Endothelial cell of umbilical vein (primary cell): ENCODE data around the gene DHX30. TPM values are rescaled to one million over a fixed set of nuclear protein-coding genes. Genes with fewer than 3 reads are reported as not detected.

Experiments used
- BruUV-seq: library from RNA; stranded (reverse); fragments of 400-500 nt; replicated peaks from 2 replicates; lab custom pipeline; 2021; lab: Mats Ljungman, UMichigan
- CTCF ChIA-PET: fragments of 300-600, 350-600 bp; sonication (Branson Sonifier 250); formaldehyde crosslinking; loops from one replicate; lab custom pipeline; 2021; ENCODE audit warnings: antibody characterized with exemption, inconsistent platforms; lab: Charles Lee
- POLR2A ChIA-PET: fragments of 300-600, 350-600 bp; sonication (Branson Sonifier 250); formaldehyde crosslinking; loops from one replicate; lab custom pipeline; 2021; ENCODE audit warnings: antibody characterized with exemption, inconsistent platforms; lab: Charles Lee
- DNase-seq: peaks from one replicate; pipeline ENCODE4 v3.0.0-alpha.2; 2011; ENCODE audit warnings: low read depth, low spot score
- FAIRE-seq: peaks from 2 replicates; lab custom pipeline; 2011; peaks lifted over from hg19 to GRCh38; lab: Jason Lieb, UNC
- H2AFZ ChIP-seq: 2 replicates; pipeline ENCODE4 v1.6.0; 2012; ENCODE audit warnings: low read depth, low read length, control low read depth, inconsistent platforms
- H3K27ac ChIP-seq: 2 replicates; pipeline ENCODE4 v1.5.1; 2011; ENCODE audit warnings: low read depth, mild to moderate bottlenecking, control low read depth, low read length, moderate library complexity; ENCODE audit not compliant: insufficient read depth
- H3K27me3 ChIP-seq, 2 experiments: 2 replicates each; pipeline versions ENCODE4 v1.6.0 to v1.6.1; 2011; ENCODE audit warnings: low read length in 2 of 2, mixed read lengths in 1 of 2; ENCODE audit not compliant: control insufficient read depth in 2 of 2, insufficient read depth in 2 of 2
- H3K36me3 ChIP-seq, 2 experiments: 2 replicates in 1 of 2; 3 replicates in 1 of 2; pipeline ENCODE4 v1.5.1; 2011; ENCODE audit warnings: low read length in 2 of 2, mild to moderate bottlenecking in 1 of 2, moderate library complexity in 1 of 2; ENCODE audit not compliant: control insufficient read depth in 2 of 2, insufficient read depth in 2 of 2; ENCODE audit errors: extremely low read depth in 1 of 2
- H3K4me1 ChIP-seq: 3 replicates; pipeline ENCODE4 v1.5.1; 2011; ENCODE audit warnings: mild to moderate bottlenecking, low read length; ENCODE audit not compliant: control insufficient read depth, insufficient read depth; ENCODE audit errors: extremely low read depth
- H3K4me2 ChIP-seq: 2 replicates; pipeline ENCODE4 v1.6.1; 2011; ENCODE audit warnings: low read length, control low read depth, mixed read lengths; ENCODE audit not compliant: insufficient read depth
- H3K4me3 ChIP-seq, 3 experiments: fragments of 200-600 bp in 1 of 3; sonication (generic), shearing (Covaris generic) in 1 of 3; replicated peaks in 1 of 3; 2 replicates each; pipeline ENCODE4 v1.5.1; 2011 to 2016; ENCODE audit warnings: control low read depth in 3 of 3, low read length in 3 of 3, mild to moderate bottlenecking in 2 of 3, inconsistent platforms in 1 of 3, low read depth in 1 of 3, moderate library complexity in 1 of 3; ENCODE audit not compliant: insufficient read depth in 1 of 3
- H3K79me2 ChIP-seq: 2 replicates; pipeline ENCODE4 v1.6.0; 2012; ENCODE audit warnings: low read length, inconsistent platforms; ENCODE audit not compliant: control insufficient read depth, insufficient read depth
- H3K9ac ChIP-seq: replicated peaks from 2 replicates; pipeline ENCODE3; 2011; ENCODE audit warnings: low read length, control low read depth; ENCODE audit not compliant: insufficient read depth; ENCODE audit errors: extremely low read depth
- H3K9me1 ChIP-seq: replicated peaks from 3 replicates; pipeline ENCODE4 v1.6.0; 2011; ENCODE audit warnings: mild to moderate bottlenecking, low read length; ENCODE audit not compliant: control insufficient read depth, insufficient read depth; ENCODE audit errors: extremely low read depth
- H3K9me3 ChIP-seq: replicated peaks from 2 replicates; pipeline ENCODE4 v1.5.1; 2012; ENCODE audit warnings: low read length, inconsistent platforms; ENCODE audit not compliant: control insufficient read depth, insufficient read depth
- H4K20me1 ChIP-seq: replicated peaks from 2 replicates; pipeline ENCODE3; 2011; ENCODE audit warnings: mild to moderate bottlenecking, low read length; ENCODE audit not compliant: control insufficient read depth, insufficient read depth; ENCODE audit errors: extremely low read depth
- EZH2 ChIP-seq: IDR thresholded peaks from 2 replicates; pipeline ENCODE4 v1.6.1; 2012; ENCODE audit warnings: borderline replicate concordance, low read depth, mild to moderate bottlenecking, moderate library complexity, low read length, inconsistent platforms; ENCODE audit not compliant: severe bottlenecking
- FOS ChIP-seq: IDR thresholded peaks from 2 replicates; pipeline ENCODE4 v1.6.1; 2011; ENCODE audit warnings: mild to moderate bottlenecking, low read length, moderate library complexity, borderline replicate concordance; ENCODE audit not compliant: insufficient read depth
- GATA2 ChIP-seq: IDR thresholded peaks from 2 replicates; pipeline ENCODE4 v1.7.0; 2011; ENCODE audit warnings: low read depth, mild to moderate bottlenecking, moderate library complexity, mixed read lengths, low read length; ENCODE audit not compliant: insufficient read length, insufficient read depth
- JUN ChIP-seq: IDR thresholded peaks from 2 replicates; pipeline ENCODE4 v1.6.1; 2011; ENCODE audit warnings: borderline replicate concordance, low read depth; ENCODE audit not compliant: insufficient read length, insufficient read depth
- MYC ChIP-seq: IDR thresholded peaks from one replicate; pipeline ENCODE4 v1.6.1; 2011; ENCODE audit warnings: mild to moderate bottlenecking, low read depth, low read length
- POLR2A ChIP-seq: IDR thresholded peaks from 2 replicates; pipeline ENCODE4 v1.6.1; 2012; ENCODE audit warnings: low read depth, mild to moderate bottlenecking, control low read depth, low read length
- POLR2AphosphoS5 ChIP-seq: IDR thresholded peaks from 2 replicates; pipeline ENCODE4 v1.6.1; 2012; ENCODE audit warnings: low read depth, mild to moderate bottlenecking, control low read depth, low read length, moderate library complexity; ENCODE audit not compliant: insufficient read depth
- dilution Hi-C: fragments of 300-500 bp; cut with MboI; formaldehyde crosslinking; loops from one replicate; pipeline ENCODE4 v1.15.0; 2019; ENCODE audit warnings: low sequenced_read_pairs; ENCODE audit not compliant: extremely low pct_ligation_motif_present
- intact Hi-C: fragments of 100-400 bp; cut with micrococcal nuclease; formaldehyde crosslinking; loops from one replicate; pipeline ENCODE4 v1.10.0; 2022
- polyA plus RNA-seq, 4 experiments: library from polyadenylated mRNA; depleted of rRNA in 3 of 4; stranded (reverse) in 3 of 4; unstranded in 1 of 4; fragments of >200 nt; gene quantifications; 2 replicates each; pipeline versions ENCODE4 v1.2.1 to v1.2.3, GENCODE V29; 2011 to 2012; ENCODE audit warnings: missing spikeins in 1 of 4
- total RNA-seq: library from RNA; stranded (reverse); gene quantifications from 2 replicates; pipeline ENCODE4 v1.2.3, GENCODE V29; 2021
- TF ChIP-seq, protein P1 (sequence below): IDR thresholded peaks from 2 replicates; pipeline ENCODE4 v1.6.1; 2011; ENCODE audit not compliant: insufficient read depth, insufficient read length
- TF ChIP-seq, protein P2 (sequence below), 2 donors: IDR thresholded peaks; 1 replicate in 1 of 2; 2 replicates in 1 of 2; pipeline ENCODE4 v1.5.1; 2011; ENCODE audit warnings: low read length in 2 of 2, mild to moderate bottlenecking in 2 of 2, moderate library complexity in 2 of 2, control low read depth in 1 of 2, inconsistent platforms in 1 of 2, low read depth in 1 of 2; ENCODE audit not compliant: insufficient read depth in 1 of 2; ENCODE audit errors: extremely low read depth in 1 of 2

Gene DHX30
- total and polyA plus RNA-seq, 2 donors (not counting 3 experiments of a cell fraction or from before 2014, with no cell fraction given), result 79.0 to 86.9 TPM

DNA sequence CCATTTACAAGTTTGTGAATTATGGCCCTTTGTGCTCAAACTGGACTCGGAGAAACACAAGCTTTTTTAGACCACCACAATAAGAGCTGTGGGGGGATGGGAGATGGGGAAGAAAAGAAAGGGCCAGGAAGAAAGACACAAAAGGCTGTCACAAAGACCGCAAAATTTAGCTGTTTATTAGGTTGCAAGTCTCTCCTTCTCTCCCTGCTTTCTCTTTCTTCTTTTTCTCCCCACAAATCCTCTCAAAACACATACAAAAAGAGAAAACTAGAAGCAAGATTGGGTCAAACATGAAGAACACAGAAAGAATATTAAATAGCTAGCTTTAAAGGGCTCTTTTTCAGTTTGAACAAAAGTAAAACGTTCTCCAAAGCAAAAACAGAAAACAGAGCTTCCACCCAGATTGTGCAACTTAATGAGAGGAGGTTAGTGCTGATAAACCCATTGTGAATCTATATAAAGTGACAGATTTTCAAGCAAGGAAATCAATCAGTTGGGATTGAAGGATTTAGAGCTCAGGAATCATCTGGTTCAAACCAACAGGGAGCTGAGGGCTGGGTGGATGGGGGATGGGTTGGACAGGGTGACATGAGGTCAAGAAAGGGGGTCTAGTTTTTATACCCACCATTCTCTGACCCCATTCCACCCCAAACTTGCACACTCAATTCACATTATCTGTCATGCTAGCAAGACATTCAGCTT lies 87.3 kb downstream of the DHX30 start:
- DNase-seq, result no peak
- no peaks in the 10 kb centered on the region for H3K9me1 ChIP-seq
- H3K9me3 ChIP-seq, result no peaks in the 10 kb centered on the region
- no TSS peak for BruUV-seq
- no peak overlapping the region for H3K27ac ChIP-seq
- POLR2A ChIA-PET, result no interaction called here
- no peak overlapping the region for H3K9ac ChIP-seq
- no peak for TF ChIP-seq POLR2AphosphoS5
- no peak for TF ChIP-seq EZH2
- TF ChIP-seq JUN, result no peak
- TF ChIP-seq MYC, result no peak
- TF ChIP-seq GATA2, result no peak
- TF ChIP-seq, protein P1, sequence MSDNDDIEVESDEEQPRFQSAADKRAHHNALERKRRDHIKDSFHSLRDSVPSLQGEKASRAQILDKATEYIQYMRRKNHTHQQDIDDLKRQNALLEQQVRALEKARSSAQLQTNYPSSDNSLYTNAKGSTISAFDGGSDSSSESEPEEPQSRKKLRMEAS, result no peak
- TF ChIP-seq, protein P2, sequence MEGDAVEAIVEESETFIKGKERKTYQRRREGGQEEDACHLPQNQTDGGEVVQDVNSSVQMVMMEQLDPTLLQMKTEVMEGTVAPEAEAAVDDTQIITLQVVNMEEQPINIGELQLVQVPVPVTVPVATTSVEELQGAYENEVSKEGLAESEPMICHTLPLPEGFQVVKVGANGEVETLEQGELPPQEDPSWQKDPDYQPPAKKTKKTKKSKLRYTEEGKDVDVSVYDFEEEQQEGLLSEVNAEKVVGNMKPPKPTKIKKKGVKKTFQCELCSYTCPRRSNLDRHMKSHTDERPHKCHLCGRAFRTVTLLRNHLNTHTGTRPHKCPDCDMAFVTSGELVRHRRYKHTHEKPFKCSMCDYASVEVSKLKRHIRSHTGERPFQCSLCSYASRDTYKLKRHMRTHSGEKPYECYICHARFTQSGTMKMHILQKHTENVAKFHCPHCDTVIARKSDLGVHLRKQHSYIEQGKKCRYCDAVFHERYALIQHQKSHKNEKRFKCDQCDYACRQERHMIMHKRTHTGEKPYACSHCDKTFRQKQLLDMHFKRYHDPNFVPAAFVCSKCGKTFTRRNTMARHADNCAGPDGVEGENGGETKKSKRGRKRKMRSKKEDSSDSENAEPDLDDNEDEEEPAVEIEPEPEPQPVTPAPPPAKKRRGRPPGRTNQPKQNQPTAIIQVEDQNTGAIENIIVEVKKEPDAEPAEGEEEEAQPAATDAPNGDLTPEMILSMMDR (IDR thresholded peaks at IDR 0.05; ENCODE audit: extremely low read depth in 1 of 2, insufficient read depth in 1 of 2, low read depth in 1 of 2, low read length in 2 of 2), result no peak
- TF ChIP-seq FOS, result no peak
- TF ChIP-seq POLR2A, result no peak
- H3K4me2 ChIP-seq, result no peak overlapping the region
- FAIRE-seq, result no peak
- CTCF ChIA-PET, result interaction anchor here (0.9 to 1.9 kb wide), 5 partner anchors 9 to 268 kb away, joined by 3 to 10 read pairs (median 4); no protein-coding TSS in a partner anchor
- no peak overlapping the region for H2AFZ ChIP-seq
- H3K4me3 ChIP-seq, result no peak overlapping the region
- dilution Hi-C loops (no loop called here), intact Hi-C loops (no loop called here)
- no peaks in the 10 kb centered on the region for H3K79me2 ChIP-seq
- H3K27me3 ChIP-seq, result no peaks in the 10 kb centered on the region
- no peaks in the 10 kb centered on the region for H4K20me1 ChIP-seq
- peaks cover 5% of the 10 kb centered on the region for H3K4me1 ChIP-seq
- H3K36me3 ChIP-seq, result peaks cover 11 to 19% of the 10 kb centered on the region in 2 experiments
